ENCODE measurements around the gene DCTN4.

DCTN4 gene

DNA sequence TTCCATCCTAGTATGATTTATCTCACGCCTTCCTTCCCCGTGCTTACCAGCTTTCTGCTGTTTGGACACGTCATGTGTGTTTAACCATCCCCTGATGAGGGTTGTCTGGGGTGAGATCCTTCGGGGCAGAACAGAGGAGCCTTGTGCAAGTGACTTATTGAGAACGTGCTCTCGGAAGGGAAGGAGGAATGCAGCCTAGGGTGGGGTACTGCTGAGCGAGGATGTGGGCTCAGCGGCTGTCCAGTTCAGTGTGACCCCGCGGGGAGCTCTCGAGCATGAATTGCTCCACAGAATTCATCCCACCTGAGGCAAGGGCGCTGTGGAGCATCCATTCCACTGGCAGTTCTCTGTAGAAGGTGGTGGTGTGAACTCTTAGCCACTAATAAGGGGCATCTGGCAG lies 93.8 kb downstream of the DCTN4 start:
- no peak for DNase-seq

DNA sequence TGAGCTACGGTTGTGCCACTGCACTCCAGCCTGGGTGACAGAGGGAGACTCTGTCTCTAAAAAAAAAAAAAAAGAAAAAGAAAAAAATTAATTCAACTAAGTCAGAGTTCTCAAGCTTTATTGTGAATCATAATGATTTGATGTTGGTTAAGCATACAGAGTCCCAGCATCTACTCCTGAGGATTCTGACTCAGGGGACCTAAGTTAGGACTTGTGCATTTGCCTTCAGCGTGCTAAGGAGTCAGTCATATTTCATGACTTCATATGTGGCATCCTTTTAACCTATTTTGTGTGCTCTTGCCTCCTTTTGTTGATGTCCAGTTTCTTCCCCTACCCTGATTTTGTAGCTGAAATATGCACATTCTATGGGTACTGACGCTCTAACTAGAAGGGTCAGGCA lies 94.9 kb downstream of the DCTN4 start:
- DNase-seq, result no peak

DNA sequence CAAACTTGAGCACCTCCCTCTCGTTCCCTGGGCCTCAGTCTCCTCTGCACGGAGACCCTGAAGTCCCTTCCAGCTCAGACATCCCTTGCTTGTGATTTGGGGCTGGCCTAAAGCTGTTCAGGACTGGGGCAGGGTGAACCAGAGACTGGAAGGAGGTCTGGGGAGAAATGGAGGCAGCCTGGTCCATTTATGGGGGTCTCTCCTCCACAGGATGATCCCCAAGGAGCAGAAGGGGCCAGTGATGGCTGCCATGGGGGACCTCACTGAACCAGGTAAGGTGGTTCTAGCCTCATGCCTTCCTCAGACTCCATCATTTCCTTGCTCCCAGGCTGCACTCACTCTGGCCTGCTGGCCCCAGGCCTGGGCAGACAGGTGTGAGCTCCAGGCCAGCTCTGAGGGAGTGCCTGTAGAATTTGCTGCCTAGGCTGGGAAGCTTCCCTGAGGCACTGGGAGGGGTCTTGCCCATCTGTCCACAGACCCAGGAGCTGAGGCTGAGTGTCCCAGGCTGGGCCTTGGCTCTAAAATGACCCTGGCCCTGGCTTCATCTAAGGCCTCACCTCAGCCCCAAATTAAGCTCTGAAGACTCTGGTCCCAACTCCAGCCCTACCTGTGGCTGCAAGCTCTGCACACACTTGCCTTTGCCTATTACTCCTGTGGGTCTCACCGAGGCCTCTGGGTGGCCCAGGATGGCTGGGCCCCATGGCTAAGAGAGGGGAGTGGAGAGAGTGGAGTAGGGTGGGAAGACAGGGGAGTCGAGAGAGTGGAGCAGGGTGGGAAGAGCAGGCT lies 95.9 kb downstream of the DCTN4 start:
- DNase-seq, result no peak

DNA sequence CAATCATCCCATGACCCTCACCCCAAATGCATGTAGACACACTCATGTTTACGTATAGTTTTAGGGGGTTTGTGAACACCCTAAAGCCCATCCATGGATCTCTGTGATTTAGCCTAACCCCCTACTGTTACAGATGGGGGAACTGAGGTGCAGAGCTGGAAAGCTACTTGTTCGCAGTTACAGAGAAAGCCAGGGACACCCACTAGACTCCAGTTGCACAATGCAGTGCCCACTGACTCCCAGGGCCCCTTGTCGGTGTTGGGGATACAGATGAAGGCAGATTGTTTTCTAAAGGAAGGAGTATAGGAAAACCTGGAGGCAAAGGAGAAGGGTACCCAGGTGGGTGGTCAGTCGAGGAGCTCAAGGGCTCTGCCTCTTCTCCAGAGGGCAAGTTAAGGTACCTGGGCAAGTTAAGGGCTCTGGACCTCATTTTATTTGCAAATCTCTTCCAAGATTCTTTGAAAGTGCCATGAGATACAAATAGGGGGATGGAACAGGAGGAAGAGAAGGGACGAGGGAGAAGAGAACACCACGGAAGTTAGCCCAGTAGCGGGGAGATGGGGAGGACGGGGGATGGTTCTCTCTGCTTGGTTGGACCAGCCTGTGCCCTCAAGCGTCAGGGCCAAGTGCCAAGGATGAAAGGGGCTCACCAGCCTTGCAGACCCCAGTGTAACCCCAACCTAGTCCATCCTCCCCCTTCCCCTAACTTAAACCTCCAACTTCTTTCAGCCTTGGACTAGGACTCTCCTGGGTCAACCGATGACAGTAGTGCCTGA lies 96.8 kb downstream of the DCTN4 start:
- DNase-seq, result no peak

DNA sequence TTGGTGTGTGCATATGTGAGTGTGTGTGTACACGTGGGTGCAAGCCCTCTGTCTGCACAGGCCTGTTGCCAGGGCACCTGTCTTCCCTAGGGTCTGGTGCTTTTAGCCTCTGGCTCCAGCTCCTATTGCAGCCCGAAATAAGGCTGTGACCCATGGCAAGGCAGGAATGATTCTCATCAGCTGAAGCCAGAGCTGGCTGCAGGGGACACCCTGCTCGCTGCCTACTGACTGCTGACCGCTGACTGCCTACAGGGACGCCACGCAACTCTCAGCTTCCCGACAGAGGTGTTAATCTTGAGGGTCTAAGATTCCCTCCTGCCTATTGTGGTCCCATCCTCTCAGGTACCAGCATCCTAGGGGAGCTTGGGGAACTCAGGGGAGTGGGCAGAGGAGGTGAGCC lies 97.7 kb downstream of the DCTN4 start, which contains the start of gene MYOZ3:
Gene MYOZ3 (plus strand): TSS at position 166 of the 400 bp plus-strand sequence. CDS start 1,691 bp downstream, outside the sequence.
- no peak for DNase-seq

DNA sequence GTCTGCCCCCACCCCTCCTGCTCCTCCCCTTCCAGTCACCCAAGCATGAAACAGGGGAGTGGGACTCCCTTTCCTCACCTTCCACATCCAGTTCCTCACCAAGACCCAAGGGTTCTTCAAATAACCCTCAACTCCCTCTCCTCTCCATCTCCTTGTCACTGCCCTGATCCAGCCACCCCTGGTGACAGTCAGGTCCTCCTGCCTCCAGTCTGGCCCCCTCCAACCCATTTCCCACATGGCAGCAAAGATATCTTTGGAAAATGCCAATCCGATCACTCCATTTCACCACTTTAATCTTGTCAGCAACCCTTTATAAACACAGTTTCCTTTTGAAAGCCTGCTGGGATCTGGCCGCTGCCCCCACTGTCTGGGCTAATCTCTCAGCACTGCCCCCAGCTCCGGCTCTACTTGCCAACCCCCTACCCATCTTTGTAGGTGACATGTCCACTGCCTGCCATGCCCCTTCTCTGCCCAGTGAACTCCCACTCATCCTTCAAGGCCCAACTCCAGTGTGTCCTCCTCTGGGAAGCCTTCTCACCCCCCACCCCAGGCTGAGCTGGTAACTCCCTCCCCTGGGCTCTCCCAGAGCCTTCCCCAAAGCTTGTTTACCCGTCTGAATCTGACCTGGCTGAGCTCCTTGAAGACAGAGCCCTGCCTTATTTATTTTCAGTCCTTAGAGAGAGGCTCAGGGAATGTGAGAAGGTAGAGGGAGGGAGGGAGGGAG lies 98.5 kb downstream of the DCTN4 start:
- DNase-seq, result no peak

DNA sequence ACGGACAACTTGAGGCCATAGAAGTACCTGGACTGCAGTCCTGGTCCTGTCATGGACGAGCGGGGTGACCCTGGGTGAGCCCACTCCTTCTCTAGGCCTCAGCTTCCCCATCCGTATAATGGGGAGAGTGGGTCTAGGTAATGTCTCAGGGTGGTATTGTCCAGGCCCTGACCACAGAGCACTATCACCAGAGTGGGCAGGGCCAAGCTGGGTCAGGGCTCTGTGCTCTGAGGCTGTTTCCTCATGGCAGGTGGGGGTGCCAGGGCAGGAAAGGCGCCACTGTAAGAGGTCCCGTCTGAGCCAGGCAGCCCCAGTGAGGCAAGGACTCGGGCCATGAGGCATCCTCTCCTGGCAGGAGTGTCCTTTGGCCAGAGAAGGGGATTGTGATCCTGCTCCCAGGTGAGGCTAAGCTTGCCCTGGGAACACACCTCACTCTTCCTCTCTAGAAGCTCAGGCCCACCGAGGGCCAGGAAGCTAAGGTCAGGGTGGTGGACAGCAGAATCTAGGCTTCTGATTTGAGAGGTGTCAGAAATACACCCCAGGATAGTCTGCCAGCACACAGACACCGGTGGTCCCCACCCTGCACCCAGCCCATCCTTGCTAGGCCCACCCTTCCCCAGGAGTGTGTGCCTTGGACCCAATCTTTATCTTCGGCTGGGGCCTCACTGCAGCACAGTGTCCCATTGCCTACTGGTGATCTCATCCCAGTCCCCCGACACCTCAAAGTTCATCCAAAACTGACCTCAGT lies 99.3 kb downstream of the DCTN4 start:
- no peak for DNase-seq

DNA sequence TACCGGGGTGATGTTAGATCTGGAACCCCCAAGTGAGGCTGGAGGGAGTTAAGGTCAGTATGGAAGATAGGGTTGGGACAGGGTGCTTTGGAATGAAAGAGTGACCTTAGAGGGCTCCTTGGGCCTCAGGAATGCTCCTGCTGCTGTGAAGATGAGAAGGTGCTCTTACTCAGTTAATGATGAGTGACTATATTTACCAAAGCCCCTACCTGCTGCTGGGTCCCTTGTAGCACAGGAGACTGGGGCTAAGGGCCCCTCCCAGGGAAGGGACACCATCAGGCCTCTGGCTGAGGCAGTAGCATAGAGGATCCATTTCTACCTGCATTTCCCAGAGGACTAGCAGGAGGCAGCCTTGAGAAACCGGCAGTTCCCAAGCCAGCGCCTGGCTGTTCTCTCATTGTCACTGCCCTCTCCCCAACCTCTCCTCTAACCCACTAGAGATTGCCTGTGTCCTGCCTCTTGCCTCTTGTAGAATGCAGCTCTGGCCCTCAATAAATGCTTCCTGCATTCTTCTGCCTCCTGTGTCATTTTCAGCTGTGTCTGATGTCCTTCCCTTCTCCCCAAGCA lies 100.0 kb downstream of the DCTN4 start:
- DNase-seq, result no peak
